ENCODE measurements around the gene IER5L.

IER5L gene

GRCh38 chr9:129177791-129178567 lies at the start of gene IER5L:
Gene IER5L, minus strand, starts transcription at chr9:129178261. Its CDS starts 209 bp downstream, at chr9:129178052.
- ATAC-seq (replicated peaks), result peak; percentile 92
- H3K27ac Mint-ChIP-seq, result peak within 1 kb of the TSS; percentile 76
- H3K4me3 Mint-ChIP-seq, result peak within 1 kb of the TSS; percentile 86 to 93
- H3K27me3 Mint-ChIP-seq, result peaks cover 25 to 32% of the 10 kb centered on the region in 2 donors
- peaks cover 7 to 38% of the 10 kb centered on the region in 2 donors for H3K4me1 Mint-ChIP-seq
- no peaks in the 10 kb centered on the region for H3K36me3 Mint-ChIP-seq
- DNase-seq, result peak; percentile 88
- no peaks in the 10 kb centered on the region for H3K9me3 Mint-ChIP-seq

GRCh38 chr9:129227843-129228189 lies 49.8 kb upstream of the IER5L start:
- Mint-ChIP-seq H3K27ac (no peak overlapping the region), H3K36me3 (peaks cover 3 to 5% of the 10 kb centered on the region in 2 donors), H3K27me3 (peaks cover 63 to 67% of the 10 kb centered on the region in 2 donors), H3K4me1 (peaks cover 12 to 16% of the 10 kb centered on the region in 2 donors), H3K4me3 (no peak overlapping the region), H3K9me3 (peaks cover 5 to 6% of the 10 kb centered on the region in 2 donors)
- DNase-seq (no peak), ATAC-seq (replicated peaks) (no peak)

- Mint-ChIP-seq H3K9me3 (no peaks in the 10 kb centered on the region), H3K27me3 (peaks cover 60 to 67% of the 10 kb centered on the region in 2 donors), H3K36me3 (no peaks in the 10 kb centered on the region), H3K4me1 (peaks cover 16 to 22% of the 10 kb centered on the region in 2 donors), H3K4me3 (no peak overlapping the region), H3K27ac (no peak overlapping the region)
- DNase-seq (no peak), ATAC-seq (replicated peaks) (no peak)
Observed at GRCh38 chr9:129225815-129226214, 47.8 kb upstream of the IER5L start.

- H3K4me3 Mint-ChIP-seq, result no peak overlapping the region
- ATAC-seq (replicated peaks) (no peak), DNase-seq (no peak)
- H3K27ac Mint-ChIP-seq, result no peak overlapping the region
- peaks cover 17 to 26% of the 10 kb centered on the region in 2 donors for H3K4me1 Mint-ChIP-seq
- no peaks in the 10 kb centered on the region for H3K9me3 Mint-ChIP-seq
- H3K36me3 Mint-ChIP-seq, result no peaks in the 10 kb centered on the region
- peaks cover 61 to 69% of the 10 kb centered on the region in 2 donors for H3K27me3 Mint-ChIP-seq
Observed at GRCh38 chr9:129225490-129225778, 47.4 kb upstream of the IER5L start.

- Mint-ChIP-seq H3K4me1 (peaks cover 15 to 20% of the 10 kb centered on the region in 2 donors), H3K27ac (no peak overlapping the region), H3K9me3 (no peaks in the 10 kb centered on the region), H3K4me3 (no peak overlapping the region), H3K27me3 (peaks cover 59 to 68% of the 10 kb centered on the region in 2 donors), H3K36me3 (no peaks in the 10 kb centered on the region)
- ATAC-seq (replicated peaks) (no peak), DNase-seq (no peak)
Observed at GRCh38 chr9:129224618-129225489, 46.8 kb upstream of the IER5L start.

GRCh38 chr9:129223551-129224208 lies 45.6 kb upstream of the IER5L start:
- H3K27ac Mint-ChIP-seq, result no peak overlapping the region
- no peaks in the 10 kb centered on the region for H3K9me3 Mint-ChIP-seq
- peaks cover 10% of the 10 kb centered on the region in 2 donors for H3K4me1 Mint-ChIP-seq
- DNase-seq (no peak), ATAC-seq (replicated peaks) (no peak)
- peaks cover 56 to 65% of the 10 kb centered on the region in 2 donors for H3K27me3 Mint-ChIP-seq
- H3K4me3 Mint-ChIP-seq, result no peak overlapping the region
- no peaks in the 10 kb centered on the region for H3K36me3 Mint-ChIP-seq

- Mint-ChIP-seq H3K27ac (peak overlapping the region; percentile 52), H3K36me3 (no peaks in the 10 kb centered on the region), H3K4me1 (peaks cover 10% of the 10 kb centered on the region in 2 donors), H3K4me3 (no peak overlapping the region), H3K9me3 (no peaks in the 10 kb centered on the region), H3K27me3 (peaks cover 62 to 67% of the 10 kb centered on the region in 2 donors)
- ATAC-seq (replicated peaks) (no peak), DNase-seq (no peak)
Observed at GRCh38 chr9:129222819-129223218, 44.8 kb upstream of the IER5L start.

- DNase-seq (no peak), ATAC-seq (replicated peaks) (no peak)
- Mint-ChIP-seq H3K27ac (no peak overlapping the region), H3K36me3 (no peaks in the 10 kb centered on the region), H3K4me3 (no peak overlapping the region), H3K4me1 (peaks cover 10% of the 10 kb centered on the region in 2 donors), H3K27me3 (peaks cover 60 to 62% of the 10 kb centered on the region in 2 donors), H3K9me3 (no peaks in the 10 kb centered on the region)
Observed at GRCh38 chr9:129221979-129222635, 44.0 kb upstream of the IER5L start.

- peak; percentile 89 to 90 for ATAC-seq (replicated peaks)
- Mint-ChIP-seq H3K4me3 (no peak overlapping the region), H3K4me1 (peaks cover 10% of the 10 kb centered on the region in 2 donors), H3K27me3 (peaks cover 62 to 65% of the 10 kb centered on the region in 2 donors), H3K9me3 (no peaks in the 10 kb centered on the region), H3K36me3 (no peaks in the 10 kb centered on the region), H3K27ac (no peak overlapping the region)
- no peak for DNase-seq
Observed at GRCh38 chr9:129221233-129221632, 43.2 kb upstream of the IER5L start.

- Mint-ChIP-seq H3K27me3 (peaks cover 60 to 64% of the 10 kb centered on the region in 2 donors), H3K4me3 (no peak overlapping the region), H3K4me1 (peaks cover 7 to 10% of the 10 kb centered on the region in 2 donors), H3K36me3 (no peaks in the 10 kb centered on the region), H3K9me3 (no peaks in the 10 kb centered on the region), H3K27ac (peak overlapping the region; percentile 37)
- DNase-seq (no peak), ATAC-seq (replicated peaks) (no peak)
Observed at GRCh38 chr9:129220771-129221170, 42.7 kb upstream of the IER5L start.

GRCh38 chr9:129218918-129219317 lies 40.9 kb upstream of the IER5L start:
- Mint-ChIP-seq H3K36me3 (no peaks in the 10 kb centered on the region), H3K27me3 (peaks cover 46 to 51% of the 10 kb centered on the region in 2 donors), H3K4me1 (peaks cover 6 to 10% of the 10 kb centered on the region in 2 donors), H3K27ac (no peak overlapping the region), H3K9me3 (no peaks in the 10 kb centered on the region), H3K4me3 (no peak overlapping the region)
- ATAC-seq (replicated peaks) (no peak), DNase-seq (no peak)

GRCh38 chr9:129218272-129218625 lies 40.2 kb upstream of the IER5L start:
- no peaks in the 10 kb centered on the region for H3K9me3 Mint-ChIP-seq
- H3K36me3 Mint-ChIP-seq, result no peaks in the 10 kb centered on the region
- DNase-seq (no peak), ATAC-seq (replicated peaks) (no peak)
- H3K4me1 Mint-ChIP-seq, result peaks cover 6 to 10% of the 10 kb centered on the region in 2 donors
- peaks cover 44 to 54% of the 10 kb centered on the region in 2 donors for H3K27me3 Mint-ChIP-seq
- H3K4me3 Mint-ChIP-seq, result no peak overlapping the region
- H3K27ac Mint-ChIP-seq, result no peak overlapping the region

GRCh38 chr9:129213551-129213950 lies 35.5 kb upstream of the IER5L start:
- DNase-seq (no peak), ATAC-seq (replicated peaks) (no peak)
- peaks cover 17 to 27% of the 10 kb centered on the region in 2 donors for H3K27me3 Mint-ChIP-seq
- no peaks in the 10 kb centered on the region for H3K36me3 Mint-ChIP-seq
- no peak overlapping the region for H3K4me3 Mint-ChIP-seq
- H3K4me1 Mint-ChIP-seq, result peaks cover 4 to 6% of the 10 kb centered on the region in 2 donors
- no peaks in the 10 kb centered on the region for H3K9me3 Mint-ChIP-seq
- H3K27ac Mint-ChIP-seq, result no peak overlapping the region

GRCh38 chr9:129211686-129212085 lies 33.6 kb upstream of the IER5L start:
- H3K4me3 Mint-ChIP-seq, result no peak overlapping the region
- peaks cover 5 to 9% of the 10 kb centered on the region in 2 donors for H3K4me1 Mint-ChIP-seq
- no peaks in the 10 kb centered on the region for H3K36me3 Mint-ChIP-seq
- H3K27me3 Mint-ChIP-seq, result peaks cover 12 to 15% of the 10 kb centered on the region in 2 donors
- no peak overlapping the region for H3K27ac Mint-ChIP-seq
- DNase-seq (no peak), ATAC-seq (replicated peaks) (no peak)
- no peaks in the 10 kb centered on the region for H3K9me3 Mint-ChIP-seq
